GDM1 (cell line): ENCODE measurements around the gene RGS19.

Experiments used
- DNase-seq: peaks from one replicate; lab custom pipeline; 2025; lab: John Stamatoyannopoulos, UW

Gene RGS19

GRCh38 chr20:64035066-64035932 lies 44.0 kb downstream of the RGS19 start:
- no peak for DNase-seq

GRCh38 chr20:64033981-64034493 lies 45.3 kb downstream of the RGS19 start:
- no peak for DNase-seq

GRCh38 chr20:64032706-64033624 lies 46.4 kb downstream of the RGS19 start:
- DNase-seq = no peak

- no peak for DNase-seq
Measured at GRCh38 chr20:64031822-64032314, 47.5 kb downstream of the RGS19 start.

GRCh38 chr20:64030371-64031134 lies 48.8 kb downstream of the RGS19 start:
- no peak for DNase-seq

- DNase-seq = no peak
Measured at GRCh38 chr20:64029293-64030117, 49.8 kb downstream of the RGS19 start.

GRCh38 chr20:64027981-64028685 lies 51.2 kb downstream of the RGS19 start:
- no peak for DNase-seq

- DNase-seq = no peak
Measured at GRCh38 chr20:64025826-64026412, 53.4 kb downstream of the RGS19 start.

- no peak for DNase-seq
Measured at GRCh38 chr20:64025101-64025825, 54.1 kb downstream of the RGS19 start.

GRCh38 chr20:64024141-64024990 lies 55.0 kb downstream of the RGS19 start:
- no peak for DNase-seq

- DNase-seq = no peak
Measured at GRCh38 chr20:64023361-64024140, 55.8 kb downstream of the RGS19 start.
